Fibroblast of pulmonary artery (primary cell): ENCODE results near the gene ZBTB16.

Experiments used
- DNase-seq: peaks from one replicate; pipeline ENCODE4 v3.0.0-alpha.2; 2010; ENCODE audit warnings: low read depth
- H3K4me3 ChIP-seq: replicated peaks from 2 replicates; pipeline ENCODE4 v1.5.1; 2011; ENCODE audit warnings: low read depth, mild to moderate bottlenecking, control low read depth, low read length, moderate library complexity
- CTCF ChIP-seq: IDR thresholded peaks from 2 replicates; pipeline ENCODE4 v1.5.1; 2011; ENCODE audit warnings: mild to moderate bottlenecking, control low read depth, low read length, inconsistent platforms; ENCODE audit errors: missing control alignments

ZBTB16 gene

DNA sequence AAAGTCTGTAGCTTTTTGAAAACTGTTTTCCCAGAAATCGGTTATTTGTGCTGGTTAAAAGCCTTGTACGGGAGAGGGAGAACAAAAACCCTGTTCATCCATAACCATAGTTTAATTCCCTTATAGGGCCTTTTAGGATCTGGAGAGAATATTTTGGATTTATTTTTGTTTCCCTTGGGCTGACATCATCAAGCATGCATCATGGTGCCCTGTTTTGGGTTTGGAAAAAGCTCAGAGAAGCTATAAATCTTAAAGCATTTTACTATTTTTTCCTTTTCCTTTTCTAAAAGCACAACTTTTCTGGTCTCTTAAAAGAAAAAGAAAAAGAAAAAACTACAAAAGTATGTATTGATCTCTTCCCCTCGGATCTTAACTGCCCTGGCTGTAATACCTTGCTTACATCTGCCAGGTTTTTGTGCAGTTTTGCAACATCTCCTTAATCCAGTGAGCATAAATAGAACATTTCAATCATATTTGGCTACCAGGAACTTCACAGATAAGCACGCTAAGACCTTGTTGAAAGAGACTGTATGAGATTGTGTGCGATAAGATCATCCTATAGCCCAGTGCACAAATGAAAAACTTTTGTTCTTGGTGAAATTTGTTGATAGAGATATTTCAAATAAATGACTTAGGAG lies 88.0 kb downstream of the ZBTB16 start:
- peak; percentile 66 for DNase-seq
- no peak overlapping the region for H3K4me3 ChIP-seq
- no peak for TF ChIP-seq CTCF

GRCh38 chr11:114148013-114148382 lies 88.5 kb downstream of the ZBTB16 start:
- peak; percentile 56 for DNase-seq
- TF ChIP-seq CTCF = no peak
- H3K4me3 ChIP-seq = no peak overlapping the region

DNA sequence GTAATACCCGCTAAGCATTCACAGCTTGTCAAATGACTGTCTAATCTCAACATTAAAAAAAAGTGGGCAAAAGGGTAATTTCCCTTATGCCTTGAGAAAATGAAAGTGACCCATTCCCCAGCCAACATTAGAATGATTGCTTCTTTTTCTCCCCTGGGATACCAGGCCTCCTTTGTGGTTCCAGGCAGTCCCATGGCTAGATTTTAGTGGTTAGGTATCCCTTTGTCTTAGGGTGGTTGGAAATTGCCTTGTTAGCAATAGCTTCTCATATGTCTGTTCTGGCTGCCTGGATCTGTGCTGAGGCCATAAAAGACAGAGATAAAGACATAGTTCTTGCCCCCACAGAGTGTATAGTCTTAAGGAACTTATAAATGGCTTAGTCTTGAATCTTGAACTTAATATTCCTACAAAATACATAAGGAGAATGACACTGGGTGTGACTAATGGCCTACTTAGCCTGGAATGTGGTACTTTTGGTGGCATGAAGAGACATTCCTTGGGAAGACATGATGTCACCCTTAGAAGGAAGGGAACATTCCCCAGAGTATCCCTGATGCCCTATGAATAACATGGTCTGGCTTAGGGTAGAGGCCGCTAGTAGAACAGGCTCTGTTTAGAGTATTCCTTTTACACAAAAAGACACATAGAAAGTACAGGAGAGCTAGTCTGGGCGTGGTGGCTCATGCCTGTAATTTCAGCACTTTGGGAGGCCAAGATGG lies 90.3 kb downstream of the ZBTB16 start:
- H3K4me3 ChIP-seq = no peak overlapping the region
- TF ChIP-seq CTCF = no peak
- DNase-seq = peak; percentile 45

GRCh38 chr11:114150671-114151070 lies 91.2 kb downstream of the ZBTB16 start:
- no peak for TF ChIP-seq CTCF
- H3K4me3 ChIP-seq = no peak overlapping the region
- DNase-seq = no peak

GRCh38 chr11:114151631-114152030 lies 92.1 kb downstream of the ZBTB16 start:
- H3K4me3 ChIP-seq = no peak overlapping the region
- DNase-seq = no peak
- no peak for TF ChIP-seq CTCF

- no peak for DNase-seq
- TF ChIP-seq CTCF = no peak
- H3K4me3 ChIP-seq = no peak overlapping the region
These were observed 92.7 kb downstream of the ZBTB16 start for GRCh38 chr11:114152162-114152561.

- H3K4me3 ChIP-seq = no peak overlapping the region
- no peak for TF ChIP-seq CTCF
- DNase-seq = no peak
These were observed 93.3 kb downstream of the ZBTB16 start for GRCh38 chr11:114152785-114153184.
